Keratinocyte (primary cell): ENCODE measurements around the gene CREB1.

Source experiments
- EZH2 ChIP-seq: IDR thresholded peaks from one replicate; pipeline ENCODE4 v1.6.1; 2012; ENCODE audit warnings: inconsistent platforms, mild to moderate bottlenecking, low read length, moderate library complexity
- TF ChIP-seq, protein P1 (sequence below), 3 experiments: IDR thresholded peaks in 1 of 3; conservative IDR thresholded peaks in 1 of 3; optimal IDR thresholded peaks in 1 of 3; 2 replicates in 2 of 3; 3 replicates in 1 of 3; pipeline versions ENCODE3 to v1.5.1; 2011; ENCODE audit warnings: low read length in 3 of 3, mild to moderate bottlenecking in 3 of 3, moderate library complexity in 2 of 3, control low read depth in 1 of 3, inconsistent platforms in 1 of 3; ENCODE audit not compliant: insufficient read depth in 2 of 3; ENCODE audit errors: extremely low read depth in 1 of 3

- TF ChIP-seq, protein P1, sequence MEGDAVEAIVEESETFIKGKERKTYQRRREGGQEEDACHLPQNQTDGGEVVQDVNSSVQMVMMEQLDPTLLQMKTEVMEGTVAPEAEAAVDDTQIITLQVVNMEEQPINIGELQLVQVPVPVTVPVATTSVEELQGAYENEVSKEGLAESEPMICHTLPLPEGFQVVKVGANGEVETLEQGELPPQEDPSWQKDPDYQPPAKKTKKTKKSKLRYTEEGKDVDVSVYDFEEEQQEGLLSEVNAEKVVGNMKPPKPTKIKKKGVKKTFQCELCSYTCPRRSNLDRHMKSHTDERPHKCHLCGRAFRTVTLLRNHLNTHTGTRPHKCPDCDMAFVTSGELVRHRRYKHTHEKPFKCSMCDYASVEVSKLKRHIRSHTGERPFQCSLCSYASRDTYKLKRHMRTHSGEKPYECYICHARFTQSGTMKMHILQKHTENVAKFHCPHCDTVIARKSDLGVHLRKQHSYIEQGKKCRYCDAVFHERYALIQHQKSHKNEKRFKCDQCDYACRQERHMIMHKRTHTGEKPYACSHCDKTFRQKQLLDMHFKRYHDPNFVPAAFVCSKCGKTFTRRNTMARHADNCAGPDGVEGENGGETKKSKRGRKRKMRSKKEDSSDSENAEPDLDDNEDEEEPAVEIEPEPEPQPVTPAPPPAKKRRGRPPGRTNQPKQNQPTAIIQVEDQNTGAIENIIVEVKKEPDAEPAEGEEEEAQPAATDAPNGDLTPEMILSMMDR (optimal IDR thresholded peaks at IDR 0.05 in 1 of 3, IDR thresholded peaks at IDR 0.05 in 1 of 3, conservative IDR thresholded peaks at IDR 0.05 in 1 of 3; ENCODE audit: extremely low read depth in 1 of 3, insufficient read depth in 2 of 3, low read length in 3 of 3) = no peak
- TF ChIP-seq EZH2 = no peak
These were observed 40.5 kb upstream of the CREB1 start for GRCh38 chr2:207489251-207489650.
